ENCODE results near the gene CD81. TPM values are rescaled to one million over a fixed set of nuclear protein-coding genes. Genes with fewer than 3 reads are reported as not detected.
A peak's percentile ranks its signal among the peaks of the same experiment; 100 is the strongest.

Gene CD81
- total RNA-seq, 1 experiment from 2014 or later: 296 TPM

DNA sequence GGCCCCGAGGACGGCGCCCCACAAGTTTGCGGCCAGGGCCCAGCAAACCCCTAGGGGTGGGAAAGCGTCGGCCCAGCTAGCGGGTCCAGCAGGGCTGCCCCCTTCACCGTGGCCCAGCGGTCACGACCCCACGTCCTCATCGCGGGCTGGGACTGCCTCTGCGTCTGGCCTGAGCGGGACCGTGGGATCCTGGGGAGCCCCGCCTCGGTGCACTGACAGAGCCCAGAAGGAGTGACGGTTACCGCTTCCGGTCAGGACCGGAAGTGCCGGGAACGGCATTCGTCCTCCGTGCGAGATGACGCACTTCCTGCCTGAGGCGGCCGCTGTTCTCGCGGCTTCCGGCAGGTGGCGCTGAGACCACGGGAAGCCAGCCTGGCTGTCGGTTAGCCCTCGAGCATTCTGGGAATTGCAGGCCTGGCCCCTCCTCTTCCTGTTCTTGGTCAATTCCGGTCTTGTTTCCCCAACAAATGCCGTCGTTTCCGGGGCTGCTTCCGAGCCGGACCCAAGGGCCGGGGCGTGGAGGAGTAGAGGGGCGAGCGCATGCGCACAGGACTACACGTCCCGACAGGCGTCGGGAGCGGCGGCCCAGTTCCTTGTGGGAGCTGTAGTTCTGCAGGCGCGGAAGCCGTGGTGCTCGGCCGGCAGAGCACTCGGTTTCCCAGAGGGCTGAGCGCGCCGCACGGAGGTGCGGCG lies 23.1 kb downstream of the CD81 start, which contains the start of gene TSSC4:
Gene TSSC4 (plus strand): TSS at position 682 of the 693 bp plus-strand sequence. CDS start 1,884 bp downstream, outside the sequence.
- Histone ChIP-seq H3K36me3 (ENCODE audit: control insufficient read depth in 1 of 2, insufficient read depth in 2 of 2, low read length in 2 of 2) (peaks cover 12 to 17% of the 10 kb centered on the region in 2 experiments; a peak in 3 of 4 replicates), H3K9me2 (ENCODE audit: insufficient read depth) (no peaks in the 10 kb centered on the region), H2AFZ (ENCODE audit: low read depth, low read length, poor library complexity, severe bottlenecking) (no peak within 1 kb of the TSS), H3K4me3 (replicated peaks in 1 of 2; ENCODE audit: low read depth in 1 of 2, low read length in 2 of 2) (peak within 1 kb of the TSS; percentile 100), H3K9me3 (ENCODE audit: control insufficient read depth in 1 of 2, insufficient read depth in 1 of 2, low read depth in 1 of 2, low read length in 2 of 2) (no peaks in the 10 kb centered on the region), H3K9ac (ENCODE audit: low read length) (peak within 1 kb of the TSS; percentile 96), H3K79me2 (ENCODE audit: insufficient read depth, low read length) (peaks cover 20% of the 10 kb centered on the region), H3K27me3 (ENCODE audit: insufficient read depth, low read length) (no peaks in the 10 kb centered on the region), H3K4me2 (ENCODE audit: low read length) (peak within 1 kb of the TSS; percentile 97), H3K27ac (ENCODE audit: low read depth, low read length) (peak within 1 kb of the TSS; percentile 83), H3K4me1 (ENCODE audit: control insufficient read depth in 1 of 2, insufficient read depth in 2 of 2, low read length in 2 of 2) (peaks cover 16 to 27% of the 10 kb centered on the region in 2 experiments), H4K20me1 (ENCODE audit: insufficient read depth) (no peaks in the 10 kb centered on the region)
- ATAC-seq: peak; percentile 85
- TF ChIP-seq SRF (IDR thresholded peaks at IDR 0.05; ENCODE audit: low read depth) (no peak), YY1 (IDR thresholded peaks at IDR 0.05; ENCODE audit: extremely low read depth, insufficient replicate concordance, low read depth, low read length) (peak; percentile 79), CBX3 (IDR thresholded peaks at IDR 0.05; ENCODE audit: low read depth) (no peak), POLR2A (IDR thresholded peaks at IDR 0.05; ENCODE audit: borderline replicate concordance, extremely low read depth, insufficient read depth, insufficient read length) (peak; percentile 32), FOSL1 (IDR thresholded peaks at IDR 0.05; ENCODE audit: low read depth) (no peak), POLR2AphosphoS5 (IDR thresholded peaks at IDR 0.05; ENCODE audit: low read depth, low read length) (peak; percentile 89), SP1 (IDR thresholded peaks at IDR 0.05; ENCODE audit: low read depth) (no peak), ELF1 (IDR thresholded peaks at IDR 0.05; ENCODE audit: borderline replicate concordance, low read depth) (no peak), RAD21 (IDR thresholded peaks at IDR 0.05; ENCODE audit: low read depth) (no peak), TCF7L2 (IDR thresholded peaks at IDR 0.05; ENCODE audit: borderline replicate concordance, extremely low read depth, insufficient read depth, insufficient read length) (no peak)
- TF ChIP-seq, protein P1, sequence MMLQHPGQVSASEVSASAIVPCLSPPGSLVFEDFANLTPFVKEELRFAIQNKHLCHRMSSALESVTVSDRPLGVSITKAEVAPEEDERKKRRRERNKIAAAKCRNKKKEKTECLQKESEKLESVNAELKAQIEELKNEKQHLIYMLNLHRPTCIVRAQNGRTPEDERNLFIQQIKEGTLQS (IDR thresholded peaks at IDR 0.05): no peak
- TF ChIP-seq, protein P2, sequence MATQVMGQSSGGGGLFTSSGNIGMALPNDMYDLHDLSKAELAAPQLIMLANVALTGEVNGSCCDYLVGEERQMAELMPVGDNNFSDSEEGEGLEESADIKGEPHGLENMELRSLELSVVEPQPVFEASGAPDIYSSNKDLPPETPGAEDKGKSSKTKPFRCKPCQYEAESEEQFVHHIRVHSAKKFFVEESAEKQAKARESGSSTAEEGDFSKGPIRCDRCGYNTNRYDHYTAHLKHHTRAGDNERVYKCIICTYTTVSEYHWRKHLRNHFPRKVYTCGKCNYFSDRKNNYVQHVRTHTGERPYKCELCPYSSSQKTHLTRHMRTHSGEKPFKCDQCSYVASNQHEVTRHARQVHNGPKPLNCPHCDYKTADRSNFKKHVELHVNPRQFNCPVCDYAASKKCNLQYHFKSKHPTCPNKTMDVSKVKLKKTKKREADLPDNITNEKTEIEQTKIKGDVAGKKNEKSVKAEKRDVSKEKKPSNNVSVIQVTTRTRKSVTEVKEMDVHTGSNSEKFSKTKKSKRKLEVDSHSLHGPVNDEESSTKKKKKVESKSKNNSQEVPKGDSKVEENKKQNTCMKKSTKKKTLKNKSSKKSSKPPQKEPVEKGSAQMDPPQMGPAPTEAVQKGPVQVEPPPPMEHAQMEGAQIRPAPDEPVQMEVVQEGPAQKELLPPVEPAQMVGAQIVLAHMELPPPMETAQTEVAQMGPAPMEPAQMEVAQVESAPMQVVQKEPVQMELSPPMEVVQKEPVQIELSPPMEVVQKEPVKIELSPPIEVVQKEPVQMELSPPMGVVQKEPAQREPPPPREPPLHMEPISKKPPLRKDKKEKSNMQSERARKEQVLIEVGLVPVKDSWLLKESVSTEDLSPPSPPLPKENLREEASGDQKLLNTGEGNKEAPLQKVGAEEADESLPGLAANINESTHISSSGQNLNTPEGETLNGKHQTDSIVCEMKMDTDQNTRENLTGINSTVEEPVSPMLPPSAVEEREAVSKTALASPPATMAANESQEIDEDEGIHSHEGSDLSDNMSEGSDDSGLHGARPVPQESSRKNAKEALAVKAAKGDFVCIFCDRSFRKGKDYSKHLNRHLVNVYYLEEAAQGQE (IDR thresholded peaks at IDR 0.05; ENCODE audit: low read depth): no peak
- TF ChIP-seq, protein P3, sequence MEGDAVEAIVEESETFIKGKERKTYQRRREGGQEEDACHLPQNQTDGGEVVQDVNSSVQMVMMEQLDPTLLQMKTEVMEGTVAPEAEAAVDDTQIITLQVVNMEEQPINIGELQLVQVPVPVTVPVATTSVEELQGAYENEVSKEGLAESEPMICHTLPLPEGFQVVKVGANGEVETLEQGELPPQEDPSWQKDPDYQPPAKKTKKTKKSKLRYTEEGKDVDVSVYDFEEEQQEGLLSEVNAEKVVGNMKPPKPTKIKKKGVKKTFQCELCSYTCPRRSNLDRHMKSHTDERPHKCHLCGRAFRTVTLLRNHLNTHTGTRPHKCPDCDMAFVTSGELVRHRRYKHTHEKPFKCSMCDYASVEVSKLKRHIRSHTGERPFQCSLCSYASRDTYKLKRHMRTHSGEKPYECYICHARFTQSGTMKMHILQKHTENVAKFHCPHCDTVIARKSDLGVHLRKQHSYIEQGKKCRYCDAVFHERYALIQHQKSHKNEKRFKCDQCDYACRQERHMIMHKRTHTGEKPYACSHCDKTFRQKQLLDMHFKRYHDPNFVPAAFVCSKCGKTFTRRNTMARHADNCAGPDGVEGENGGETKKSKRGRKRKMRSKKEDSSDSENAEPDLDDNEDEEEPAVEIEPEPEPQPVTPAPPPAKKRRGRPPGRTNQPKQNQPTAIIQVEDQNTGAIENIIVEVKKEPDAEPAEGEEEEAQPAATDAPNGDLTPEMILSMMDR (IDR thresholded peaks at IDR 0.05 in 2 of 3, conservative IDR thresholded peaks at IDR 0.05 in 1 of 3; ENCODE audit: borderline replicate concordance in 1 of 3, insufficient read depth in 1 of 3, low read depth in 2 of 3, low read length in 2 of 3): peak in 2 of 3 experiments; percentile 94 to 96; a peak in 4 of 6 replicates
- CTCF ChIA-PET: interaction anchor here (0.6 to 5.0 kb wide), 10 partner anchors 13 to 492 kb away, joined by 3 to 42 read pairs (median 4); partner anchors contain the start of gene CD81
- DNase-seq (ENCODE audit: low read depth, low spot score): peak; percentile 100
- POLR2A ChIA-PET: interaction anchor here (0.9 to 2.2 kb wide), 5 partner anchors 13 to 24 kb away, joined by 3 to 7 read pairs (median 4); partner anchors contain the start of gene CD81
- BruUV-seq (replicated peaks): no TSS peak
- intact Hi-C loops (cut with micrococcal nuclease): loop anchor here (1.0 to 5.0 kb wide), 5 partner anchors 19 to 533 kb away; no protein-coding TSS in a partner anchor
- RAD21 ChIA-PET (ENCODE audit: low non-redundant PET in 1 of 2, low total read pairs in 2 of 2, uncharacterized antibody in 2 of 2, unreplicated experiment in 2 of 2): interaction anchor here (0.6 to 2.0 kb wide), 6 partner anchors 19 to 244 kb away, joined by 3 to 9 read pairs (median 5); no protein-coding TSS in a partner anchor

Measured in HCT116 (cell line).